Brain microvascular endothelial cell (primary cell): Measurements from ENCODE around the gene KCNQ1.

Experiments
- DNase-seq: peaks from one replicate; pipeline ENCODE4 v3.0.0-alpha.2; 2020
- H3K27ac ChIP-seq: fragments of 250-450 bp; sonication (Bioruptor Pico); 2 replicates; pipeline ENCODE4 v1.5.1; 2020; ENCODE audit warnings: mild to moderate bottlenecking, moderate library complexity
- H3K27me3 ChIP-seq: fragments of 250-450 bp; sonication (Bioruptor Pico); replicated peaks from 2 replicates; pipeline ENCODE4 v1.5.1; 2020; ENCODE audit warnings: mild to moderate bottlenecking
- H3K36me3 ChIP-seq: fragments of 250-450 bp; sonication (Bioruptor Pico); replicated peaks from 2 replicates; pipeline ENCODE4 v1.5.1; 2020; ENCODE audit warnings: mild to moderate bottlenecking
- H3K4me3 ChIP-seq: 2 replicates; pipeline ENCODE4 v1.5.1; 2011; ENCODE audit warnings: low read depth, mild to moderate bottlenecking, control low read depth, low read length, moderate library complexity
- CTCF ChIP-seq: IDR thresholded peaks from 2 replicates; pipeline ENCODE4 v1.5.1; 2011; ENCODE audit warnings: low read depth, mild to moderate bottlenecking, moderate library complexity, low read length, control low read depth, inconsistent platforms; ENCODE audit errors: missing control alignments
- in situ Hi-C: cut with HindIII; loops from 2 replicates; pipeline ENCODE4 v1.10.0; 2017; ENCODE audit warnings: low sequenced_read_pairs, low pct_ligation_motif_present

The KCNQ1 gene

GRCh38 chr11:2698386-2699184, 253.8 kb downstream of the KCNQ1 start:
- Histone ChIP-seq H3K27ac (no peak overlapping the region), H3K27me3 (no peaks in the 10 kb centered on the region), H3K4me3 (peak overlapping the region; percentile 79), H3K36me3 (no peaks in the 10 kb centered on the region)
- in situ Hi-C loops, result no loop called here
- DNase-seq, result no peak
- TF ChIP-seq CTCF, result peak; percentile 3

DNA sequence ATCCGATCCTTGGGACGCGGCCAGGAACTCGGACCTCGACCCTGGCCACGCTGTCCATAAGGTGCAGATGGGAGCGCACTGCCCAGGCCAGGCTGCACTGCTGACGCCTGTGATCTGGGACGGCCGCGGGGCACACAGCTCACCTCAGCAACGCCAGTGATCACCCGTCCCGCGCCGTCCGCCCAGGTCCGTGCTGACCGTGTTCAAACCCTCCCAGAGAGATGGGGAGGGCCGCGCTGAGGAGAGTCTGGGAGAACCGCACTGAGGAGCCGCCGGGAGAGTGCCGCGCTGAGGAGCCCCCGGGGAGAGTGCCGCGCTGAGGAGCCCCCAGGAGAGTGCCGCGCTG, 254.3 kb downstream of the KCNQ1 start:
- peak overlapping the region; percentile 79 for H3K4me3 ChIP-seq
- H3K36me3 ChIP-seq, result no peaks in the 10 kb centered on the region
- no peaks in the 10 kb centered on the region for H3K27me3 ChIP-seq
- H3K27ac ChIP-seq, result no peak overlapping the region
- in situ Hi-C loops, result no loop called here
- no peak for TF ChIP-seq CTCF
- DNase-seq, result no peak

DNA sequence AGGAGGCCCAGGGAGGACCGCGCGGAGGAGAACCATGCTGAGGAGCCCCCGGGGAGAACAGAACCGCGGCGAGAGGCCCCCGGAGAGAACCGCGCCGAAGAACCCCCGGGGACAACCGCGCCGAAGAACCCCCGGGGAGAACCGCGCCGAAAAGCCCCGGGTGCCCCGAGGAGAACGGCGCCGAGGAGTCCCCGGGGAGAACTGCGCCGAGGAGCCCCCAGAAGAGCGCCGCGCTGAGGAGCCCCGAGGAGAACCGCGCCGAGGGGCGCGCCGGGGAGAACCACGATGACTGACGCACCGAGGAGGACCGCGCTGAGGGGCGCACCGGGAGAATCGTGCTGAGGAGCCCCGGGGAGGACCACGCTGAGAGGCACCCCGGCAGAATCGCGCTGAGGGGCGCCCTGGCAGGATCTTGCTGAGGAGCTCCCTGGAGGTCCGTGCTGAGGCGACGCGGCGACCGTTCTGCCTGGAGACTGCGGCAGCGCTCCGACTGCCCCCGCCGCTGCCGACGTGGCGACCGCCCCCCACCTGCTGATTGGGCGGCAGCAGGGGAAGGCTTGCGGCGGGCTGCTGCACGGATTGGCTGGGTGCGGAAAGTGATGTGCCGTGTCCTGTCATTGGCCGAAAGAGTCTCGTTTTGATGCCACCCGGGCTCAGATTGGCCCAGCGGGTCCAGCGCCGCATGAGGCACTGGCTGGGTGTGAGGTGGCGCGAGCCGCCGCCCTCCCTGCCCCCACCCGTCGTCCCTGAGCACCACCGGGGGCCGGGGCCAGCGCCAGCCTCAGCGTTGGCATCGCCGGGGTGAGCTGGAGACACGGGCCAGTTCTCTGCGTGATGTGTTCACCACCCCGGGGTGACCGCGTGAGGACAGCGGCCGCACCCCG, 255.0 kb downstream of the KCNQ1 start, which contains the start of gene KCNQ1OT1:
KCNQ1OT1 (minus strand) TSS at position 464 of the 884 bp plus-strand sequence.
- no peak for TF ChIP-seq CTCF
- no peaks in the 10 kb centered on the region for H3K27me3 ChIP-seq
- in situ Hi-C loops, result no loop called here

DNA sequence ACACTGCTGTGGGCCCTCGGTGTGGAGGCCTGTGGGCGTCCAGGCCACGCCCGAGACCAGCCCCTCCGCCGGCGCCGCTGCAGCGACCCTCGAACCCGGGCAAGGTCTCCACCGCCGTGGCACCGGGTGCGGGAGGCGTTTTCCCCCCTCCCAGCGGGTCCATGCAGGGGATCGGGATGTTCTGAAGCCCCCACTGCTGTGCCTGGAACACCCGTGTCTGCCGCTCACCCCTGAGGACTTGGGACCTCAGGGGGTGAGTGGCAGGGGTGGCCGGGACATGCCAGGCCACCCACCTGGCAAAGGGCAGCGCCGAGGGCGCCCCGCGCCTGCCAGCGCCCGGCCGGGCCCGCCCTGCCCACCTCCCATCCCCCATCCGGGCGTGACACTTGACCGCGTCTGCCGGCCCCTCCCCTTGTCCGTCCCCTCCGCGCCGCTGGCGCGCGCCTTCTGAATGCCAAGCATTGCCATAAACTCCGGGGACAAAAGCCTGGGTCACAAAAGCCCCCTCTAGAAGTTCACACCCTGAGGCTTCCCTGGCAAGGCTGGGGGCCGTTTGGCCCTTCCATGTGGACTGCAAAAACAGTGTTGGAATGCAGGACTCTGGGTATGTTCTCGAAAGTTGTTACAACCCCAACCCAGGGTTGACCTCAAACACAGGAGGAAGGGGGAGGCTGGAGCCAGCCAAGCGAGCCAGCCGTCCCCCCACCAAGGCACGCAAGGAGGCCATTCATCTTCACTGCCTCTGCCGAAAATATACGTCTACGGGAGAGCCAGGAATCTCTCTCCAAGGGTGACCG, 255.8 kb downstream of the KCNQ1 start:
- no peak for DNase-seq
- no peaks in the 10 kb centered on the region for H3K36me3 ChIP-seq
- in situ Hi-C loops, result no loop called here
- no peaks in the 10 kb centered on the region for H3K27me3 ChIP-seq
- H3K4me3 ChIP-seq, result peak overlapping the region; percentile 62
- H3K27ac ChIP-seq, result peak overlapping the region; percentile 84
- TF ChIP-seq CTCF, result no peak

More for the DNA sequence above, 255.0 kb downstream of the KCNQ1 start, which contains the start of gene KCNQ1OT1:
- Histone ChIP-seq H3K4me3 (peak within 1 kb of the TSS; percentile 79), H3K27ac (peak within 1 kb of the TSS; percentile 84), H3K36me3 (no peaks in the 10 kb centered on the region)
- DNase-seq, result peak; percentile 88

DNA sequence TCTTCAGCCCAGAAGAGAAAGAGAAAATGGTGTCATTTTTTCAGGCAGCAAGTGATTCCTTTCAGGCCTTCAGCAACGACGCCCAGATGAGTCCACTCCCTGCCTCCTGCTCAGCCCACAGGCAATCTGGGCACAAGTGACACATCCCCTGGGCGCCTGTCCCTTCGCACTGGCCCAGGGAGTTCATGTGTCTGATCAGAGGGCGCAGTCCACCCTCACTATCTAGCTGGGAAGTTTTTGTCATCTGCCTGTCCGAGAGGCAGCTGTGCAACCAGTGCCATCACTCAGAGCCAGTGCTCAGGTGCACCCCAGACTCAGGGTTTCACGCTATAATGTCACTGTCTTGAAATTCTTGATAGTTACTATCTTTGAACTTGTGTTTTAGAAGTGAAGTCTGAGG, 256.4 kb downstream of the KCNQ1 start:
- Histone ChIP-seq H3K27me3 (no peaks in the 10 kb centered on the region), H3K27ac (no peak overlapping the region), H3K36me3 (no peaks in the 10 kb centered on the region), H3K4me3 (peak overlapping the region; percentile 17)
- no peak for DNase-seq
- TF ChIP-seq CTCF, result no peak
- in situ Hi-C loops, result no loop called here
